Endothelial cell of umbilical vein (primary cell): ENCODE measurements around the gene SLC35F3. TPM values are rescaled to one million over a fixed set of nuclear protein-coding genes. Genes with fewer than 3 reads are reported as not detected.

Source experiments
- BruUV-seq: library from RNA; stranded (reverse); fragments of 400-500 nt; replicated peaks from 2 replicates; lab custom pipeline; 2021; lab: Mats Ljungman, UMichigan
- CTCF ChIA-PET: fragments of 300-600, 350-600 bp; sonication (Branson Sonifier 250); formaldehyde crosslinking; loops from one replicate; lab custom pipeline; 2021; ENCODE audit warnings: antibody characterized with exemption, inconsistent platforms; lab: Charles Lee
- POLR2A ChIA-PET: fragments of 300-600, 350-600 bp; sonication (Branson Sonifier 250); formaldehyde crosslinking; loops from one replicate; lab custom pipeline; 2021; ENCODE audit warnings: antibody characterized with exemption, inconsistent platforms; lab: Charles Lee
- DNase-seq: peaks from one replicate; pipeline ENCODE4 v3.0.0-alpha.2; 2011; ENCODE audit warnings: low read depth, low spot score
- FAIRE-seq: peaks from 2 replicates; lab custom pipeline; 2011; peaks lifted over from hg19 to GRCh38; lab: Jason Lieb, UNC
- H2AFZ ChIP-seq: 2 replicates; pipeline ENCODE4 v1.6.0; 2012; ENCODE audit warnings: low read depth, low read length, control low read depth, inconsistent platforms
- H3K27ac ChIP-seq: 2 replicates; pipeline ENCODE4 v1.5.1; 2011; ENCODE audit warnings: low read depth, mild to moderate bottlenecking, control low read depth, low read length, moderate library complexity; ENCODE audit not compliant: insufficient read depth
- H3K27me3 ChIP-seq, 2 experiments: 2 replicates each; pipeline versions ENCODE4 v1.6.0 to v1.6.1; 2011; ENCODE audit warnings: low read length in 2 of 2, mixed read lengths in 1 of 2; ENCODE audit not compliant: control insufficient read depth in 2 of 2, insufficient read depth in 2 of 2
- H3K36me3 ChIP-seq, 2 experiments: 2 replicates in 1 of 2; 3 replicates in 1 of 2; pipeline ENCODE4 v1.5.1; 2011; ENCODE audit warnings: low read length in 2 of 2, mild to moderate bottlenecking in 1 of 2, moderate library complexity in 1 of 2; ENCODE audit not compliant: control insufficient read depth in 2 of 2, insufficient read depth in 2 of 2; ENCODE audit errors: extremely low read depth in 1 of 2
- H3K4me1 ChIP-seq: 3 replicates; pipeline ENCODE4 v1.5.1; 2011; ENCODE audit warnings: mild to moderate bottlenecking, low read length; ENCODE audit not compliant: control insufficient read depth, insufficient read depth; ENCODE audit errors: extremely low read depth
- H3K4me2 ChIP-seq: 2 replicates; pipeline ENCODE4 v1.6.1; 2011; ENCODE audit warnings: low read length, control low read depth, mixed read lengths; ENCODE audit not compliant: insufficient read depth
- H3K4me3 ChIP-seq, 3 experiments: fragments of 200-600 bp in 1 of 3; sonication (generic), shearing (Covaris generic) in 1 of 3; replicated peaks in 1 of 3; 2 replicates each; pipeline ENCODE4 v1.5.1; 2011 to 2016; ENCODE audit warnings: control low read depth in 3 of 3, low read length in 3 of 3, mild to moderate bottlenecking in 2 of 3, inconsistent platforms in 1 of 3, low read depth in 1 of 3, moderate library complexity in 1 of 3; ENCODE audit not compliant: insufficient read depth in 1 of 3
- H3K79me2 ChIP-seq: 2 replicates; pipeline ENCODE4 v1.6.0; 2012; ENCODE audit warnings: low read length, inconsistent platforms; ENCODE audit not compliant: control insufficient read depth, insufficient read depth
- H3K9ac ChIP-seq: replicated peaks from 2 replicates; pipeline ENCODE3; 2011; ENCODE audit warnings: low read length, control low read depth; ENCODE audit not compliant: insufficient read depth; ENCODE audit errors: extremely low read depth
- H3K9me1 ChIP-seq: replicated peaks from 3 replicates; pipeline ENCODE4 v1.6.0; 2011; ENCODE audit warnings: mild to moderate bottlenecking, low read length; ENCODE audit not compliant: control insufficient read depth, insufficient read depth; ENCODE audit errors: extremely low read depth
- H3K9me3 ChIP-seq: replicated peaks from 2 replicates; pipeline ENCODE4 v1.5.1; 2012; ENCODE audit warnings: low read length, inconsistent platforms; ENCODE audit not compliant: control insufficient read depth, insufficient read depth
- H4K20me1 ChIP-seq: replicated peaks from 2 replicates; pipeline ENCODE3; 2011; ENCODE audit warnings: mild to moderate bottlenecking, low read length; ENCODE audit not compliant: control insufficient read depth, insufficient read depth; ENCODE audit errors: extremely low read depth
- CTCF ChIP-seq, 2 donors: IDR thresholded peaks; 1 replicate in 1 of 2; 2 replicates in 1 of 2; pipeline ENCODE4 v1.5.1; 2011; ENCODE audit warnings: low read length in 2 of 2, mild to moderate bottlenecking in 2 of 2, moderate library complexity in 2 of 2, control low read depth in 1 of 2, inconsistent platforms in 1 of 2, low read depth in 1 of 2; ENCODE audit not compliant: insufficient read depth in 1 of 2; ENCODE audit errors: extremely low read depth in 1 of 2
- EZH2 ChIP-seq: IDR thresholded peaks from 2 replicates; pipeline ENCODE4 v1.6.1; 2012; ENCODE audit warnings: borderline replicate concordance, low read depth, mild to moderate bottlenecking, moderate library complexity, low read length, inconsistent platforms; ENCODE audit not compliant: severe bottlenecking
- FOS ChIP-seq: IDR thresholded peaks from 2 replicates; pipeline ENCODE4 v1.6.1; 2011; ENCODE audit warnings: mild to moderate bottlenecking, low read length, moderate library complexity, borderline replicate concordance; ENCODE audit not compliant: insufficient read depth
- GATA2 ChIP-seq: IDR thresholded peaks from 2 replicates; pipeline ENCODE4 v1.7.0; 2011; ENCODE audit warnings: low read depth, mild to moderate bottlenecking, moderate library complexity, mixed read lengths, low read length; ENCODE audit not compliant: insufficient read length, insufficient read depth
- JUN ChIP-seq: IDR thresholded peaks from 2 replicates; pipeline ENCODE4 v1.6.1; 2011; ENCODE audit warnings: borderline replicate concordance, low read depth; ENCODE audit not compliant: insufficient read length, insufficient read depth
- MAX ChIP-seq: IDR thresholded peaks from 2 replicates; pipeline ENCODE4 v1.6.1; 2011; ENCODE audit not compliant: insufficient read depth, insufficient read length
- MYC ChIP-seq: IDR thresholded peaks from one replicate; pipeline ENCODE4 v1.6.1; 2011; ENCODE audit warnings: mild to moderate bottlenecking, low read depth, low read length
- POLR2A ChIP-seq: IDR thresholded peaks from 2 replicates; pipeline ENCODE4 v1.6.1; 2012; ENCODE audit warnings: low read depth, mild to moderate bottlenecking, control low read depth, low read length
- POLR2AphosphoS5 ChIP-seq: IDR thresholded peaks from 2 replicates; pipeline ENCODE4 v1.6.1; 2012; ENCODE audit warnings: low read depth, mild to moderate bottlenecking, control low read depth, low read length, moderate library complexity; ENCODE audit not compliant: insufficient read depth
- dilution Hi-C: fragments of 300-500 bp; cut with MboI; formaldehyde crosslinking; loops from one replicate; pipeline ENCODE4 v1.15.0; 2019; ENCODE audit warnings: low sequenced_read_pairs; ENCODE audit not compliant: extremely low pct_ligation_motif_present
- intact Hi-C: fragments of 100-400 bp; cut with micrococcal nuclease; formaldehyde crosslinking; loops from one replicate; pipeline ENCODE4 v1.10.0; 2022
- polyA plus RNA-seq, 4 experiments: library from polyadenylated mRNA; depleted of rRNA in 3 of 4; stranded (reverse) in 3 of 4; unstranded in 1 of 4; fragments of >200 nt; gene quantifications; 2 replicates each; pipeline versions ENCODE4 v1.2.1 to v1.2.3, GENCODE V29; 2011 to 2012; ENCODE audit warnings: missing spikeins in 1 of 4
- total RNA-seq: library from RNA; stranded (reverse); gene quantifications from 2 replicates; pipeline ENCODE4 v1.2.3, GENCODE V29; 2021

The SLC35F3 gene
- total and polyA plus RNA-seq, 2 donors (not counting 3 experiments of a cell fraction or from before 2014, with no cell fraction given) = not detected

DNA sequence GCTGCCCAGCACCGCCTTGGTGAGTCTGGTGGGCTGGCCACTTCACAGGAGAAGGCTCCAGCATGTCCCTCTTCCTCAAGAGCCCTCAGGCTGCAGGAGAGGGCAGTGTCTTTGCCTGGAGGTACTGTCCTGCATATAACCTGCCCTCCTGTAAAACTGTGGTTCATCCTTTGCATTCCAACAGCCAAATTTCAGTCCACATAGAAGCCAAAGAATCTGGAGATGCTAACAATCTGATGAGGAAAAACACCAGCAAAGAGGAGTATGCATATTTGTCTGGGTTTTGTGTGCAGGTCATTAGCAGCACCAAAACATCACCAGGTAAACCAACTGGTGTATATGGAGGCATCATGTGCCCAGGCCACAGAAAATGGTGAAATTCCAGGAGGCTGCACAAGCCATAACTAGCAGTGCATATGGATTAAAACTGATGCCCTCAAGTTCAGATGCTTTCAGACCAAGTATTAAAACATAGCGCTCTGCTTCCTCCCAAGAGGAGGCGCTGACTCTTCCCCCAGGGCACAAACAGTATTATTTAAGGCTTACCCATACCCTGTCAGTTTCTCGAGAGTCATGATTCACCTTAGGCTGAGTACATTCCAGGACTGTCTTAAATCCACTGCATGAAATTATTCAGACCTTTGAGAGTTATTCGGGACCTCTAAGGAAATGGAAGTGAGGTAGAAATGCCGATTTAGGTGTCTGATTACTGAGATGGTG is 318.2 kb downstream of the SLC35F3 start:
- H2AFZ ChIP-seq = no peak overlapping the region
- no peaks in the 10 kb centered on the region for H4K20me1 ChIP-seq
- DNase-seq = no peak
- H3K27ac ChIP-seq = no peak overlapping the region
- dilution Hi-C loops = no loop called here
- no peaks in the 10 kb centered on the region for H3K4me1 ChIP-seq
- H3K4me2 ChIP-seq = no peak overlapping the region
- H3K9me3 ChIP-seq = no peaks in the 10 kb centered on the region
- FAIRE-seq = no peak
- BruUV-seq = no TSS peak
- POLR2A ChIA-PET = no interaction called here
- intact Hi-C loops = no loop called here
- no peak for TF ChIP-seq GATA2
- TF ChIP-seq CTCF (IDR thresholded peaks at IDR 0.05; ENCODE audit: extremely low read depth in 1 of 2, insufficient read depth in 1 of 2, low read depth in 1 of 2, low read length in 2 of 2) = no peak
- TF ChIP-seq JUN = no peak
- TF ChIP-seq POLR2AphosphoS5 = no peak
- no peak for TF ChIP-seq POLR2A
- no peak for TF ChIP-seq MAX
- TF ChIP-seq MYC = no peak
- no peak for TF ChIP-seq EZH2
- no peak for TF ChIP-seq FOS
- CTCF ChIA-PET = no interaction called here
- no peaks in the 10 kb centered on the region for H3K27me3 ChIP-seq
- no peaks in the 10 kb centered on the region for H3K36me3 ChIP-seq
- H3K4me3 ChIP-seq = no peak overlapping the region
- no peaks in the 10 kb centered on the region for H3K9me1 ChIP-seq
- no peaks in the 10 kb centered on the region for H3K79me2 ChIP-seq
- no peak overlapping the region for H3K9ac ChIP-seq
